GM18511 (cell line): Measurements from ENCODE around the gene RBP4.

Source experiments
- ATAC-seq: cut with Tn5 transposase; IDR thresholded peaks from one replicate; pipeline ENCODE4 v1.9.1; 2021; ENCODE audit warnings: mild to moderate bottlenecking, moderate library complexity; ENCODE audit not compliant: unreplicated experiment

RBP4 gene

GRCh38 chr10:93601146-93601773, at the start of gene RBP4:
TSS of gene RBP4 (minus strand) at chr10:93601235. CDS start at chr10:93601028, 207 bp downstream.
- no peak for ATAC-seq

- ATAC-seq, result no peak
These were observed 38.8 kb upstream of the RBP4 start for GRCh38 chr10:93639791-93640190.

GRCh38 chr10:93630625-93631557, 29.9 kb upstream of the RBP4 start:
- ATAC-seq, result no peak

- ATAC-seq, result no peak
These were observed 28.7 kb upstream of the RBP4 start for GRCh38 chr10:93629647-93630305.

GRCh38 chr10:93628858-93629257, 27.8 kb upstream of the RBP4 start:
- no peak for ATAC-seq

- no peak for ATAC-seq
These were observed 21.9 kb upstream of the RBP4 start for GRCh38 chr10:93622942-93623341.

- no peak for ATAC-seq
These were observed 19.9 kb upstream of the RBP4 start for GRCh38 chr10:93620925-93621324.

DNA sequence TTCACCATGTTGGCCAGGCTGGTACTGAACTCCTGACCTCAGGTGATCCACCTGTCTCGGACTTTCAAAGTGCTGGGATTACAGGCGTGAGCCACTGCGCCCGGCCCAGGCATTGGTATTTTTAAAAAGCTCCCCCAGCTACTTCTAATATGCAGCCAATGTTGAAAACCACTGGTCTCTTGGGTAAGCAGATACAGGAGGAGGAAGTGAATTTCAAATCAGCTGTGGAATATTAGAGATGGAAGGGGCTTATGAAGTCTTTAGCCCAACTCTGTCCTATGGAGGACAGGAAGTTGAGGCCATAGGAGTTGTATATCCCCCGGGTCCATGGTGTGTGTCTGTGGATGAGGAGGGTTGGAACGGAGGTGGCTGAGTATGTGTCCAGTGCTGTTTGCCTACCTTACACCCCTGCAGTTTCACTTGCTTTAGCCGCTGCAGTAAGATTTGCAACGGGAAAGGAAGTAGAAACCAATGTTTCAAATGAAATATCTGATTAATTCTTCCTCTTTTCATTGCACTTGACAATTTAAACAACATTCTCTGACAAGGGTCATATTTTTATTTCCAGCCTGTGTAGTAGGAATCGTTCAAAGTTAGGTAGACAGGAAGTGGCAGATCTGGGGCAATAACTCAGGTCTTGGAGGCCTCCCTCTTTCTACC, 14.7 kb upstream of the RBP4 start:
- no peak for ATAC-seq

- no peak for ATAC-seq
These were observed 13.2 kb upstream of the RBP4 start for GRCh38 chr10:93614101-93614825.

- ATAC-seq, result no peak
These were observed 12.1 kb upstream of the RBP4 start for GRCh38 chr10:93613126-93613525.

- ATAC-seq, result no peak
These were observed 11.3 kb upstream of the RBP4 start, which contains the start of gene PDE6C for GRCh38 chr10:93612311-93612710. TSS of gene PDE6C (plus strand) at chr10:93612537. CDS start at chr10:93612726, 189 bp downstream.

- ATAC-seq, result no peak
These were observed 7.4 kb upstream of the RBP4 start for GRCh38 chr10:93608421-93608820.

GRCh38 chr10:93604146-93604545, 3.1 kb upstream of the RBP4 start:
- ATAC-seq, result no peak

DNA sequence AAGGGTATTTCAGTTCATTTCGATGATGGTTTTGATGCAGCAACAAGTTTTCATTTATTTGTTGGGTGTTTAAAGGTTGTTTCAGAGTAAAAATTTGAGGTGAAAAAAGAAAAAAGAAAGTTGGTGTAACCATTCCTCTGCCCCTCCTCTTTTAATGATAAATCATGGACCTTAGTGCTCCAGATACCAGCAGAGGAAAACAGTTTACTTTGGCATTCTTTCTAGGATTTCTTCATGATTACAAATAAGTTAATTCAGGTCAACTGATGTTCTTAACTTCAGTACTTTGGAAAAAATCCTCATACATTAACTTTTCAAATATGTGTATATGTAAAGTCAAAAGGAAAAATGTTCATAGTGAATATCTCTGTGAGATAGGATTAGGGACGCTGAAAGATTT, 2.0 kb upstream of the RBP4 start:
- no peak for ATAC-seq

- no peak for ATAC-seq
These were observed 733 bp upstream of the RBP4 start for GRCh38 chr10:93601774-93602162.

GRCh38 chr10:93600446-93601145, 439 bp downstream of the RBP4 start:
- no peak for ATAC-seq

DNA sequence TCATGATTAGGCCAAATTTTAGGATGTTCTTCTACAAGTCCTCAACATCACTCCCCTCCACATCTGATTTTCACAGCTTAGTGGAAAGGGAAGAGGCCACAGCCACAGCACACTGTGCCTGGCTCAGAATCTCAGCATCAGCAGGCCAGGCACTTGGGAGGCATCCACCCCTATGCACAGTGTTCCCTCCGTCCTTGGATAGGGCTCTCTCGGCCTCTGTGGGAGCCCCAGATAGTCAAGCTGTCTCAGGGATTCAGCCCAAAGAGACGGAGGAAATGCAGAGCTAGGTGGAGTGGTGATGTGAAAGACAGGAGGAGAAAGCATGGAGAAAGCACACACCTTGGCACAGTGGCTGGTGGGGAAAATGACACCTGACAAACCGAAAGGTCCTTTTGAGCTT, 1.3 kb downstream of the RBP4 start:
- no peak for ATAC-seq

DNA sequence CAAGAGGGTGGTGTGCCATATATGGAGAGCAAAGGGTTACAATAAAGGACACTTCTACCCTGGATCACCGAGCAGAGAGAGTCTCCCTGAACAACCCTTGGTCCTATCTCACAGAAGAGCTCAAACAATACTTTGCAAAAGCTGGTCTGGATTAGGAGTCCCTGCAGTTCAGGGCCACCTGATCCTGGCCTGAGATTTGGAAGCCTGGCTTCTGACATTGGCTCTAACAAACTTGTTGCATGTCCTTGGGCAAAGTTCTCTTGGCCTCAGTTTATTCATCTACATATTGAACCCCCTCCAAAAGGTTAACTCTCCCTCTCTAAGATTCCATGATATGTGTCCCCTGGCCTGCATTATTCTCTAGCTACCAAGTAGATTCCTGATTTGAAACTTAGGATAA, 1.7 kb downstream of the RBP4 start:
- no peak for ATAC-seq

GRCh38 chr10:93598157-93598556, 2.9 kb downstream of the RBP4 start:
- no peak for ATAC-seq

DNA sequence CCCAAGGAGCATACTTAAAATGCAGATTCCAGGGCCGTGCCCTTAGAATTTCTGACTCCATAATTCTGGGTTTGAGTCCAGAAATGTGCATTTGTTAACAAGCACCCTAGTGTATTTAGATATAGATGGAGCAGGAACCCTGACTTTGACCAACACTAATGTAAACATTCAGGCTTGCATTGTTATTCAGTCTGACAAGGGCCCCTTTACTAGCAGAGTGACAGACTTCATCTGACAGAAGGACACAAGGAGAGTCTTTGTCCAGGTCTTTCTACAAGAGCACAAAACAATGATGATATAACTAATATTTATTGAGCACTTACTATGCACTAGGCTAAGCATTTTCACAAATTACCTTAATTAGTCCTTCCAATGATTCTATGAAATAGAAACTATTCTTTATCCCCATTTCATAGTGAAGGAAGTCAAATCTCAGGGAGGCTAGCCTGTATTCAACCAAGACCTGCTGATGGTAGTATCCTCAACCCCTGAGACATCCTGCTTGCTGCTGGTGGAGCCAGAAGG, 3.9 kb downstream of the RBP4 start:
- ATAC-seq, result no peak
